ENCODE measurements around the gene EGFL6.

- TF ChIP-seq CTCF (IDR thresholded peaks at IDR 0.05) (no peak), POLR2A (IDR thresholded peaks at IDR 0.05) (no peak), EP300 (IDR thresholded peaks at IDR 0.05) (no peak)
Measured at GRCh38 chrX:13520936-13521335, 48.5 kb upstream of the EGFL6 start.

Measured in gastroesophageal sphincter (tissue), 3 donors.